OCI-LY3 (cell line): ENCODE results near the gene FBH1.

ENCODE experiments used
- EZH2phosphoT487 ChIP-seq: fragments of 200-600 bp; shearing (Covaris generic); IDR thresholded peaks from 2 replicates; pipeline ENCODE4 v1.6.1; 2018; ENCODE audit warnings: antibody characterized with exemption, mixed run types, low read depth
- TF ChIP-seq, protein P1 (sequence below): fragments of 200-600, 300-600 bp; sonication (generic); IDR thresholded peaks from 2 replicates; pipeline ENCODE4 v1.5.1; 2014; ENCODE audit warnings: antibody characterized with exemption, low read length, low read depth

DNA sequence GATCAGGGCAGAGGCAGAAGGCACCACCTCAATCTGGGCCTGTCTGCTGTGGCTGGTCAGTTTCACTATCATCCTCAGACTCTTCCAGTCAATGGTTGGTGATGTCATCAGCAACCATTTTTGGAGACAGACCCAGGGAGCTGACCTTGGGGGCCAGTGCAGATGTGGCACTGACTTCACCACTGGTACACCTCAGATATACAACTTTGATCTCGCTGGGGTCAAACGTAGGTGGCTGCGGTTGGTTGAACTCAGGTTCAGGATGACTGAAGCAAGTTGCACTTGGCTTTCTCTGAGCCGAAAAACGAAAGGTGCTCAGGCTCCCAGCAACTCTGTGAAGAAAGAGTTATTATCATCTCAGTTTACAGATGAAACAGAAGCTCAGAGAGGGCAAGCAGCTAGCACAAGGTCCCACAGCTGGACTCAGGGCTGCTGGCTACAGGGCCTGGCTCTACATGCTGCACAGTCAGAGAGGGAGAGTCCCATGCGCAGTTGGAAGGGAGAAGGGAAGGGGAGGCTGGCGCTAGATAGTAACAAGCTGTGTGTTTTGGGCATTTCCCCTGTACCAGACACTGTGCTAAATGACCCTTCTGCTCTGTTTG is 27.6 kb upstream of the FBH1 start:
- TF ChIP-seq, protein P1, sequence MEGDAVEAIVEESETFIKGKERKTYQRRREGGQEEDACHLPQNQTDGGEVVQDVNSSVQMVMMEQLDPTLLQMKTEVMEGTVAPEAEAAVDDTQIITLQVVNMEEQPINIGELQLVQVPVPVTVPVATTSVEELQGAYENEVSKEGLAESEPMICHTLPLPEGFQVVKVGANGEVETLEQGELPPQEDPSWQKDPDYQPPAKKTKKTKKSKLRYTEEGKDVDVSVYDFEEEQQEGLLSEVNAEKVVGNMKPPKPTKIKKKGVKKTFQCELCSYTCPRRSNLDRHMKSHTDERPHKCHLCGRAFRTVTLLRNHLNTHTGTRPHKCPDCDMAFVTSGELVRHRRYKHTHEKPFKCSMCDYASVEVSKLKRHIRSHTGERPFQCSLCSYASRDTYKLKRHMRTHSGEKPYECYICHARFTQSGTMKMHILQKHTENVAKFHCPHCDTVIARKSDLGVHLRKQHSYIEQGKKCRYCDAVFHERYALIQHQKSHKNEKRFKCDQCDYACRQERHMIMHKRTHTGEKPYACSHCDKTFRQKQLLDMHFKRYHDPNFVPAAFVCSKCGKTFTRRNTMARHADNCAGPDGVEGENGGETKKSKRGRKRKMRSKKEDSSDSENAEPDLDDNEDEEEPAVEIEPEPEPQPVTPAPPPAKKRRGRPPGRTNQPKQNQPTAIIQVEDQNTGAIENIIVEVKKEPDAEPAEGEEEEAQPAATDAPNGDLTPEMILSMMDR, result no peak
- no peak for TF ChIP-seq EZH2phosphoT487
